Measurements from ENCODE around the gene MRPL27.

MRPL27 gene

DNA sequence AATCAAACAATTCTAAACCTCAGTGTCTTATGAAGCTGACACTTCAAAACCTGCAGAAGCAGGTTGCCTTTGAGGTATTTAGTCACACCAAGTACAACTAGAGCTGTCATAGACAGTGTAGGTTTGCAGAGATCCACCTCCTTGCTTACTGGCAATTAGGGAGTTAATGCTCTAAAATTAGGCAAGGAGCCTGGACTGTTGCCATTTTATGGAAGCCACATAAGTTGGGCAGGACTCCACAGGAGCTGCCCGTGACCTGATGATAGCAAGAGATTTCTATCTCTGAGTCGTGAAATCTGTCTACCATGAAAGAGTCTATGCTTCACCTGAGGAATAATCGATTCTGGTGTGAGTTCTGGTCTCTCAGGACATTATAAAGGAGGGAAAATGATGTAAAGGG lies 8.9 kb upstream of the MRPL27 start:
- no peak overlapping the region for H3K27ac ChIP-seq (ENCODE audit: low read depth, low read length, poor library complexity, severe bottlenecking)
- H2AFZ ChIP-seq (ENCODE audit: low read length), result no peak overlapping the region
- H3K4me3 ChIP-seq (ENCODE audit: low read depth, low read length, poor library complexity, severe bottlenecking), result no peak overlapping the region
- TF ChIP-seq, protein P1, sequence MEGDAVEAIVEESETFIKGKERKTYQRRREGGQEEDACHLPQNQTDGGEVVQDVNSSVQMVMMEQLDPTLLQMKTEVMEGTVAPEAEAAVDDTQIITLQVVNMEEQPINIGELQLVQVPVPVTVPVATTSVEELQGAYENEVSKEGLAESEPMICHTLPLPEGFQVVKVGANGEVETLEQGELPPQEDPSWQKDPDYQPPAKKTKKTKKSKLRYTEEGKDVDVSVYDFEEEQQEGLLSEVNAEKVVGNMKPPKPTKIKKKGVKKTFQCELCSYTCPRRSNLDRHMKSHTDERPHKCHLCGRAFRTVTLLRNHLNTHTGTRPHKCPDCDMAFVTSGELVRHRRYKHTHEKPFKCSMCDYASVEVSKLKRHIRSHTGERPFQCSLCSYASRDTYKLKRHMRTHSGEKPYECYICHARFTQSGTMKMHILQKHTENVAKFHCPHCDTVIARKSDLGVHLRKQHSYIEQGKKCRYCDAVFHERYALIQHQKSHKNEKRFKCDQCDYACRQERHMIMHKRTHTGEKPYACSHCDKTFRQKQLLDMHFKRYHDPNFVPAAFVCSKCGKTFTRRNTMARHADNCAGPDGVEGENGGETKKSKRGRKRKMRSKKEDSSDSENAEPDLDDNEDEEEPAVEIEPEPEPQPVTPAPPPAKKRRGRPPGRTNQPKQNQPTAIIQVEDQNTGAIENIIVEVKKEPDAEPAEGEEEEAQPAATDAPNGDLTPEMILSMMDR (IDR thresholded peaks at IDR 0.05; ENCODE audit: low read length), result no peak
- TF ChIP-seq EZH2 (IDR thresholded peaks at IDR 0.05; ENCODE audit: borderline replicate concordance, low read length), result no peak
- H3K27me3 ChIP-seq (ENCODE audit: insufficient read depth, low read length), result no peaks in the 10 kb centered on the region
- peaks cover 85% of the 10 kb centered on the region for H3K36me3 ChIP-seq (ENCODE audit: insufficient read depth, low read length)
- no peak overlapping the region for H3K4me2 ChIP-seq (ENCODE audit: low read length)
- H4K20me1 ChIP-seq (ENCODE audit: insufficient read depth, low read length), result no peaks in the 10 kb centered on the region
- no peaks in the 10 kb centered on the region for H3K79me2 ChIP-seq (ENCODE audit: insufficient read depth, low read length)
- no peaks in the 10 kb centered on the region for H3K9me2 ChIP-seq (ENCODE audit: low read depth, low read length)
- H3F3A ChIP-seq (ENCODE audit: insufficient read depth, low read length), result no peaks in the 10 kb centered on the region
- H3K9ac ChIP-seq (ENCODE audit: low read length), result no peak overlapping the region
- no peaks in the 10 kb centered on the region for H3K4me1 ChIP-seq (ENCODE audit: insufficient read depth, low read length, severe bottlenecking)
- H3K9me3 ChIP-seq (ENCODE audit: low read length), result no peaks in the 10 kb centered on the region

DNA sequence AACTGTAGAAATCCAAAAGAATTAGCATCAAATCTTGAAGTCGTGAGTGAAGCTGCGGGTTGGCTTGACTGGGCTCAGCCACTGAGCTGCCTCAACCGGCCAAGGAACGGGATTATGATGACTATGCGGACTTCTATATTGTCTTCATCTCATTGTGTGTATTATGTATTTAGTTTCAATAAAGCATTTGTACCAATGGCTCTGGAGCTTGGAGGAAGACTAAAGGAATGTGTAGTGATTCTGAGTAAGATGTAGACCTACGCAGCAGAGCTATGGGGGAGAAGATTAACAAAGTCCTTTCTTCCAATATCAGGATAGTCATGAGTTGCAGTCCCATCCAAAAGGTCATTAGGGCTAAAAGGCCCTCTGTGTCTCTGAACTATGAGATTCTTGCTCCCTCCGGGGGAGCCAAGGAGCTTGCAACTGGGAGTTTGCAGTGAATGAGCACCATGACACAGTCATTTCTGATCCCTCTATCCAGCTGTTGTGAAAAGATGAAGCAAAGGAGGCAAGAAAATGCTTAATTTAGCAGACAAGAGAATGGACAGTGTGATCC lies 8.4 kb upstream of the MRPL27 start:
- no peaks in the 10 kb centered on the region for H3K79me2 ChIP-seq (ENCODE audit: insufficient read depth, low read length)
- no peak overlapping the region for H3K9ac ChIP-seq (ENCODE audit: low read length)
- H3K4me2 ChIP-seq (ENCODE audit: low read length), result no peak overlapping the region
- no peak overlapping the region for H3K27ac ChIP-seq (ENCODE audit: low read depth, low read length, poor library complexity, severe bottlenecking)
- no peak overlapping the region for H2AFZ ChIP-seq (ENCODE audit: low read length)
- H3F3A ChIP-seq (ENCODE audit: insufficient read depth, low read length), result no peaks in the 10 kb centered on the region
- peaks cover 79% of the 10 kb centered on the region for H3K36me3 ChIP-seq (ENCODE audit: insufficient read depth, low read length)
- H3K4me3 ChIP-seq (ENCODE audit: low read depth, low read length, poor library complexity, severe bottlenecking), result no peak overlapping the region
- H3K9me2 ChIP-seq (ENCODE audit: low read depth, low read length), result no peaks in the 10 kb centered on the region
- no peaks in the 10 kb centered on the region for H3K4me1 ChIP-seq (ENCODE audit: insufficient read depth, low read length, severe bottlenecking)
- H3K9me3 ChIP-seq (ENCODE audit: low read length), result no peaks in the 10 kb centered on the region
- H4K20me1 ChIP-seq (ENCODE audit: insufficient read depth, low read length), result no peaks in the 10 kb centered on the region
- TF ChIP-seq, protein P1 (IDR thresholded peaks at IDR 0.05; ENCODE audit: low read length), result no peak
- no peak for TF ChIP-seq EZH2 (IDR thresholded peaks at IDR 0.05; ENCODE audit: borderline replicate concordance, low read length)
- no peaks in the 10 kb centered on the region for H3K27me3 ChIP-seq (ENCODE audit: insufficient read depth, low read length)

DNA sequence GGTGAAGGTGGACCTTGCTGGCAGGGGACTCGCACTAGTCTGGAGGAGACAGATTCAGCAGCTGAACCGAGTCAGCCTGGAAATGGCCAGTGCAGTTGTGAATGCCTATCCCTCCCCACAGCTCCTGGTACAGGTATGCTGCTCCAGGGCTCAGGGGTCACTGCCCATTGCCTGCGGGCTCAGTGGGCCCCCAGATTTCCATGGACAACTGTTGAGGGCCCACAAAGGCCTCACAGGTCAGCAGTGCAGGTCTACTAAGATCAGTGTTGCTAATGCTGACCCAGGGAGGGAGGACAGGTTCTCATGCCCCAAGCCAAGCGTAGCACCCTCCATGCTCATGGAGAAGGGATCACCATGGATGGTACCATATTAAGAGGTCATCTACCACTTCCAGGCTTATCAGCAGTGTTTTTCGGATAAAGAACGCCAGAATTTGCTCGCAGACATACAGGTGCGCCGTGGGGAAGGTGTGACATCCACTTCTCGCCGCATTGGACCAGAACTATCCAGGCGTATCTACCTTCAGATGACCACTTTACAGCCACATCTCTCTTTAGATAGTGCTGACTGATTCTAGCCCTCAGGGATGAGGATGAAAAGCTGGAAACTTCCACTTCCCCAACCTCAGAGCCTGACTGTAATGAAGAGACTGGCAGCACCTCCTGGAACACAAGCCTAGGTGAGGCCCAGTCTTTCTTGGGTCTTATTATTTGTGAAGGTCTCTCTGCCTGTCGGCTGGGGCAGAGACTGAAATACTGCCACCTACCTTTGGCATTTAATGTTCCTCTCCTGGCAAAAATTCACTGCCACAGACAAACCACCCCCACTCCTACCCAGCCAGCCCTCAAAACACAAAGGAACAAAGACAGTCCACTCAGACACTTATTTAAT lies 7.6 kb upstream of the MRPL27 start:
- no peaks in the 10 kb centered on the region for H3K79me2 ChIP-seq (ENCODE audit: insufficient read depth, low read length)
- no peak overlapping the region for H3K4me3 ChIP-seq (ENCODE audit: low read depth, low read length, poor library complexity, severe bottlenecking)
- H3K36me3 ChIP-seq (ENCODE audit: insufficient read depth, low read length), result peaks cover 72% of the 10 kb centered on the region
- no peaks in the 10 kb centered on the region for H3K4me1 ChIP-seq (ENCODE audit: insufficient read depth, low read length, severe bottlenecking)
- no peak overlapping the region for H2AFZ ChIP-seq (ENCODE audit: low read length)
- TF ChIP-seq, protein P1 (IDR thresholded peaks at IDR 0.05; ENCODE audit: low read length), result peak; percentile 21; the same call in 1 of the 2 replicates
- no peak for TF ChIP-seq EZH2 (IDR thresholded peaks at IDR 0.05; ENCODE audit: borderline replicate concordance, low read length)
- no peaks in the 10 kb centered on the region for H3F3A ChIP-seq (ENCODE audit: insufficient read depth, low read length)
- H3K4me2 ChIP-seq (ENCODE audit: low read length), result no peak overlapping the region
- no peak overlapping the region for H3K27ac ChIP-seq (ENCODE audit: low read depth, low read length, poor library complexity, severe bottlenecking)
- H3K27me3 ChIP-seq (ENCODE audit: insufficient read depth, low read length), result no peaks in the 10 kb centered on the region
- H4K20me1 ChIP-seq (ENCODE audit: insufficient read depth, low read length), result no peaks in the 10 kb centered on the region
- H3K9me2 ChIP-seq (ENCODE audit: low read depth, low read length), result no peaks in the 10 kb centered on the region
- H3K9me3 ChIP-seq (ENCODE audit: low read length), result no peaks in the 10 kb centered on the region
- H3K9ac ChIP-seq (ENCODE audit: low read length), result no peak overlapping the region

Data from OCI-LY1 (cell line).